GM23248 (cell line): Measurements from ENCODE around the gene SYNPR. TPM values are rescaled to one million over a fixed set of nuclear protein-coding genes. Genes with fewer than 3 reads are reported as not detected.

Source experiments
- DNase-seq: peaks from one replicate; pipeline ENCODE4 v3.0.0-alpha.2; 2015
- H2AFZ ChIP-seq: fragments of 200-600 bp; sonication (generic); 2 replicates; pipeline ENCODE4 v1.6.1; 2016; ENCODE audit warnings: antibody characterized with exemption
- H3F3A ChIP-seq: fragments of 200-600 bp; sonication (generic); 2 replicates; pipeline ENCODE4 v1.6.1; 2016; ENCODE audit warnings: mild to moderate bottlenecking, antibody characterized with exemption, mixed run types; ENCODE audit not compliant: insufficient read depth
- H3K27ac ChIP-seq: fragments of 200-600 bp; sonication (generic); 2 replicates; pipeline ENCODE4 v1.5.1; 2016; ENCODE audit warnings: mild to moderate bottlenecking
- H3K27me3 ChIP-seq: fragments of 200-600 bp; sonication (generic); replicated peaks from 2 replicates; pipeline ENCODE4 v1.6.1; 2016; ENCODE audit warnings: mild to moderate bottlenecking; ENCODE audit not compliant: insufficient read depth
- H3K36me3 ChIP-seq: fragments of 200-600 bp; sonication (generic); 2 replicates; pipeline ENCODE4 v1.6.1; 2016; ENCODE audit warnings: low read depth, mild to moderate bottlenecking
- H3K4me1 ChIP-seq: fragments of 200-600 bp; sonication (generic); 2 replicates; pipeline ENCODE4 v1.6.1; 2016; ENCODE audit warnings: mild to moderate bottlenecking; ENCODE audit not compliant: insufficient read depth
- H3K4me2 ChIP-seq: fragments of 200-600 bp; sonication (generic); one replicate; pipeline ENCODE4 v1.6.1; 2016; ENCODE audit warnings: mild to moderate bottlenecking; ENCODE audit not compliant: unreplicated experiment
- H3K4me3 ChIP-seq: fragments of 200-600 bp; sonication (generic); 2 replicates; pipeline ENCODE4 v1.5.1; 2016; ENCODE audit warnings: mild to moderate bottlenecking
- H3K79me2 ChIP-seq: fragments of 200-600 bp; sonication (generic); 2 replicates; pipeline ENCODE4 v1.6.1; 2016; ENCODE audit warnings: mild to moderate bottlenecking; ENCODE audit not compliant: insufficient read depth
- H3K9ac ChIP-seq: fragments of 200-600 bp; sonication (generic); 2 replicates; pipeline ENCODE4 v1.6.1; 2016; ENCODE audit warnings: mild to moderate bottlenecking
- H3K9me2 ChIP-seq: fragments of 200-600 bp; sonication (generic); 2 replicates; pipeline ENCODE4 v1.6.1; 2016; ENCODE audit warnings: mixed run types, mild to moderate bottlenecking, moderate library complexity; ENCODE audit not compliant: insufficient read depth
- H3K9me3 ChIP-seq: fragments of 200-600 bp; sonication (generic); one replicate; pipeline ENCODE4 v1.6.1; 2017; ENCODE audit warnings: low read depth
- H4K20me1 ChIP-seq: fragments of 200-600 bp; sonication (generic); 2 replicates; pipeline ENCODE4 v1.6.0; 2016; ENCODE audit not compliant: insufficient read depth
- EZH2 ChIP-seq: fragments of 200-600 bp; sonication (generic); IDR thresholded peaks from 2 replicates; pipeline ENCODE4 v1.6.1; 2018; ENCODE audit warnings: antibody characterized with exemption, mild to moderate bottlenecking; ENCODE audit not compliant: insufficient read depth, poor library complexity, severe bottlenecking
- EZH2phosphoT487 ChIP-seq: fragments of 200-600 bp; sonication (generic); IDR thresholded peaks from 2 replicates; pipeline ENCODE4 v1.6.1; 2018; ENCODE audit warnings: antibody characterized with exemption, moderate library complexity, mild to moderate bottlenecking, low read depth; ENCODE audit not compliant: insufficient read depth
- WGBS, 2 experiments: methylation state at CpG; one replicate each; pipeline ENCODE4 v1.1.6; 2015 to 2017; ENCODE audit warnings: low lambda C conversion rate in 2 of 2, low coverage in 1 of 2; ENCODE audit errors: missing lambda C conversion rate in 2 of 2; 5-methylcytosine and 5-hydroxymethylcytosine counted together
- in situ Hi-C: fragments of 300-500 bp; cut with MboI; formaldehyde crosslinking; loops from 2 replicates; pipeline ENCODE4 v1.15.0; 2020
- polyA plus RNA-seq: library from polyadenylated mRNA; unstranded; fragments of >200 nt; fragmentation: Nextera tagmentation; extraction: Ambion mirVana; gene quantifications from 2 replicates; pipeline ENCODE4 v1.2.1, GENCODE V29; 2016
- total RNA-seq: library from RNA; depleted of rRNA; stranded (reverse); fragments of >200 nt; shearing (Covaris generic); gene quantifications from 2 replicates; pipeline ENCODE4 v1.2.3, GENCODE V29; 2014

SYNPR gene
- total and polyA plus RNA-seq, 2 experiments from 2014 or later: not detected

DNA sequence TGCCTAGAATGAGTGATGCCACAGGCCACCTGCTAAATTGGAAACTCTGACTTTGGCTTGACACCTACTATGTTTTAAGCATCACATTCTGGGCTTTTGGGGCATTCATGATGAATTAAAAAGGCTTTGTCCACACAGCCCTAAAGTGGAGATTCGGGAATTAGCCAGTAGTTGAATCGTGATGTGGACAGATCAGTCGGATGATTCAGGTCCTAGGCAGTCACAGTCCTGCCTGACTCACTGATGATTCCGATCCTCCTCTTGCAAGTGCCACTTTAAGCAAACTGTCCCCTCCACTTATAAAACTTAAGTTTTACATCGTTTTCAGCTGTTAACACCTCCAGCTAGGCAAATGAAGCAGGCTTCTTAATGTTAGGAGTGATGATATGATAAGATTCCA, 75.3 kb downstream of the SYNPR start:
- H2AFZ ChIP-seq: no peak overlapping the region
- no peaks in the 10 kb centered on the region for H3K27me3 ChIP-seq
- H3K9ac ChIP-seq: no peak overlapping the region
- in situ Hi-C loops: loop anchor here (5.0 to 25.0 kb wide), 3 partner anchors 309 to 634 kb away; partner anchors contain the start of genes C3orf49 and SNTN
- H3K27ac ChIP-seq: peak overlapping the region; percentile 28; the same call in 1 of the 2 replicates
- TF ChIP-seq EZH2 (no peak), EZH2phosphoT487 (no peak)
- 1% methylated on average over 5 of the region's 5 CpGs for WGBS, 2 experiments
- peaks cover 47% of the 10 kb centered on the region for H3F3A ChIP-seq
- H4K20me1 ChIP-seq: no peaks in the 10 kb centered on the region
- peak overlapping the region; percentile 79 for H3K4me2 ChIP-seq
- peaks cover 29% of the 10 kb centered on the region for H3K4me1 ChIP-seq
- H3K9me3 ChIP-seq: no peaks in the 10 kb centered on the region
- DNase-seq: peak; percentile 94
- H3K79me2 ChIP-seq: no peaks in the 10 kb centered on the region
- no peaks in the 10 kb centered on the region for H3K9me2 ChIP-seq
- no peak overlapping the region; the same call in 1 of the 2 replicates for H3K4me3 ChIP-seq
- no peaks in the 10 kb centered on the region for H3K36me3 ChIP-seq

GRCh38 chr3:63354160-63354559, 76.1 kb downstream of the SYNPR start:
- Histone ChIP-seq H3K4me2 (peak overlapping the region; percentile 79), H4K20me1 (no peaks in the 10 kb centered on the region), H3K9me2 (no peaks in the 10 kb centered on the region), H3K27ac (0 out of 2 replicates have a peak overlapping the region, but pooled peaks have one; percentile 17), H2AFZ (no peak overlapping the region), H3K9ac (no peak overlapping the region), H3K9me3 (no peaks in the 10 kb centered on the region), H3F3A (peaks cover 47% of the 10 kb centered on the region), H3K27me3 (no peaks in the 10 kb centered on the region), H3K79me2 (no peaks in the 10 kb centered on the region), H3K36me3 (no peaks in the 10 kb centered on the region), H3K4me1 (peaks cover 29% of the 10 kb centered on the region), H3K4me3 (no peak overlapping the region)
- peak; percentile 39 for DNase-seq
- in situ Hi-C loops: loop anchor here (5.0 to 25.0 kb wide), 3 partner anchors 308 to 633 kb away; partner anchors contain the start of genes C3orf49 and SNTN
- WGBS, 2 experiments: 14 to 17% methylated on average over 1 of the region's 1 CpG
- TF ChIP-seq EZH2 (no peak), EZH2phosphoT487 (no peak)

DNA sequence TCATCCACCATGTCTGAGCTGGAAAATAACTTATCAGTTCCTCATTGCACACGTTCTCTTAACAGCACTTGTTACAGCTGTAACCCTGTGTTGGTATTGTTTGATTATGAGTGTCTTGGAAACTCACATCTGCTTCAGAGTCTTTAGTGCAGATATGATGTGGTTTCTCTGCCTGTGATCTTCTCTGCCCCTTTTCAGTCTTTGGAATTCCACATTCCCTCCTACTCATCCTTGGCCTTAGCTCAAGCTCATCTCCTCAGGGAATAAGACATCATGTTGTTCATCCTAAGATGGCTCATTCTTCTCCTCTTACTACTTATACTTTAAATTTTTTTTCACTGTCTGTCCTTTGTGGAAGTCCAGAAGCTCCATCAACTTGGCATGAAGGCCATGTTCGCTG, 77.7 kb downstream of the SYNPR start:
- TF ChIP-seq EZH2: no peak
- peak; percentile 66; the same call in 1 of the 2 replicates for TF ChIP-seq EZH2phosphoT487
- DNase-seq: peak; percentile 86
- H3K4me3 ChIP-seq: no peak overlapping the region
- no peaks in the 10 kb centered on the region for H3K9me2 ChIP-seq
- no peak overlapping the region for H3K9ac ChIP-seq
- in situ Hi-C loops: loop anchor here (25.0 kb wide), 2 partner anchors 306 to 631 kb away; partner anchors contain the start of gene SNTN
- H4K20me1 ChIP-seq: no peaks in the 10 kb centered on the region
- WGBS, 2 experiments: 41 to 50% methylated on average over 2 of the region's 2 CpGs
- H3K79me2 ChIP-seq: no peaks in the 10 kb centered on the region
- H3K27ac ChIP-seq: peak overlapping the region; percentile 36; the same call in 1 of the 2 replicates
- H2AFZ ChIP-seq: no peak overlapping the region
- H3K36me3 ChIP-seq: no peaks in the 10 kb centered on the region
- no peak overlapping the region for H3K4me2 ChIP-seq
- H3K9me3 ChIP-seq: no peaks in the 10 kb centered on the region
- H3F3A ChIP-seq: peaks cover 47% of the 10 kb centered on the region
- H3K27me3 ChIP-seq: no peaks in the 10 kb centered on the region
- peaks cover 29% of the 10 kb centered on the region for H3K4me1 ChIP-seq

DNA sequence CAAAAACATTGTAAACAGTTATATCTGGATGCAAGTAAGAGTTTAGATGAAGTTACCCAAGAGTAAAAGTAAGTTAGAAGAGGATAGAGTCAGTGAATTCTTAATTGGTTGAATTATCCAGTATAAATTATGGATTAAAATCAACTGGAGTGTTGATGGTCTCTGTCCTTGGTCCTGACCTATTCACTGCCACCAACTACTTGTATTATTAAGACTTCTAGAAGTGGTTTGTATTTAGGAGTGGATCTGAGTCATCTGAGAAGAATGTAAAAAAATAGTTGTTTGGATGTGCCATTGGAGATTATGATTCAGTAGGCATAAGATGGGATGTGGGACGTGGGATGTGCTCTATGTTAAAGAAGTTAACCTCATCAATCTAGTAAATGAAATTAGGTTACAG, 86.4 kb downstream of the SYNPR start:
- Histone ChIP-seq H4K20me1 (no peaks in the 10 kb centered on the region), H3K9ac (no peak overlapping the region), H3K4me3 (no peak overlapping the region), H3K79me2 (no peaks in the 10 kb centered on the region), H3F3A (no peaks in the 10 kb centered on the region), H3K27ac (no peak overlapping the region), H2AFZ (no peak overlapping the region), H3K36me3 (no peaks in the 10 kb centered on the region), H3K27me3 (peaks cover 4% of the 10 kb centered on the region; the same call in 1 of the 2 replicates), H3K9me3 (no peaks in the 10 kb centered on the region), H3K9me2 (no peaks in the 10 kb centered on the region), H3K4me2 (no peak overlapping the region), H3K4me1 (no peaks in the 10 kb centered on the region)
- TF ChIP-seq EZH2 (no peak), EZH2phosphoT487 (no peak)
- WGBS, 2 experiments: 0 to 9% methylated on average over 1 of the region's 1 CpG
- DNase-seq: peak; percentile 64
- in situ Hi-C loops: loop anchor here (25.0 kb wide), 2 partner anchors 298 to 623 kb away; partner anchors contain the start of gene SNTN
